Endothelial cell of umbilical vein (primary cell): Measurements from ENCODE around the gene LAMB2.

Experiments
- CTCF ChIP-seq, 2 donors: IDR thresholded peaks; 1 replicate in 1 of 2; 2 replicates in 1 of 2; pipeline ENCODE4 v1.5.1; 2011; ENCODE audit warnings: low read length in 2 of 2, mild to moderate bottlenecking in 2 of 2, moderate library complexity in 2 of 2, control low read depth in 1 of 2, inconsistent platforms in 1 of 2, low read depth in 1 of 2; ENCODE audit not compliant: insufficient read depth in 1 of 2; ENCODE audit errors: extremely low read depth in 1 of 2
- EZH2 ChIP-seq: IDR thresholded peaks from 2 replicates; pipeline ENCODE4 v1.6.1; 2012; ENCODE audit warnings: borderline replicate concordance, low read depth, mild to moderate bottlenecking, moderate library complexity, low read length, inconsistent platforms; ENCODE audit not compliant: severe bottlenecking
- MYC ChIP-seq: IDR thresholded peaks from one replicate; pipeline ENCODE4 v1.6.1; 2011; ENCODE audit warnings: mild to moderate bottlenecking, low read depth, low read length
- POLR2A ChIP-seq: IDR thresholded peaks from 2 replicates; pipeline ENCODE4 v1.6.1; 2012; ENCODE audit warnings: low read depth, mild to moderate bottlenecking, control low read depth, low read length
- POLR2AphosphoS5 ChIP-seq: IDR thresholded peaks from 2 replicates; pipeline ENCODE4 v1.6.1; 2012; ENCODE audit warnings: low read depth, mild to moderate bottlenecking, control low read depth, low read length, moderate library complexity; ENCODE audit not compliant: insufficient read depth

GRCh38 chr3:49093853-49094767, 38.7 kb downstream of the LAMB2 start, which contains the start of gene QRICH1:
- TF ChIP-seq POLR2A, result peak; percentile 13
- no peak for TF ChIP-seq MYC
- peak; percentile 64 to 82 for TF ChIP-seq CTCF (IDR thresholded peaks at IDR 0.05; ENCODE audit: extremely low read depth in 1 of 2, insufficient read depth in 1 of 2, low read depth in 1 of 2, low read length in 2 of 2)
- TF ChIP-seq EZH2, result no peak
- peak; percentile 72 for TF ChIP-seq POLR2AphosphoS5
